Measurements from ENCODE around the gene DRC1. TPM values are rescaled to one million over a fixed set of nuclear protein-coding genes. Genes with fewer than 3 reads are reported as not detected.

The DRC1 gene
- total and polyA plus RNA-seq, 7 experiments from 2014 or later: 0.29 TPM; not detected in 6

DNA sequence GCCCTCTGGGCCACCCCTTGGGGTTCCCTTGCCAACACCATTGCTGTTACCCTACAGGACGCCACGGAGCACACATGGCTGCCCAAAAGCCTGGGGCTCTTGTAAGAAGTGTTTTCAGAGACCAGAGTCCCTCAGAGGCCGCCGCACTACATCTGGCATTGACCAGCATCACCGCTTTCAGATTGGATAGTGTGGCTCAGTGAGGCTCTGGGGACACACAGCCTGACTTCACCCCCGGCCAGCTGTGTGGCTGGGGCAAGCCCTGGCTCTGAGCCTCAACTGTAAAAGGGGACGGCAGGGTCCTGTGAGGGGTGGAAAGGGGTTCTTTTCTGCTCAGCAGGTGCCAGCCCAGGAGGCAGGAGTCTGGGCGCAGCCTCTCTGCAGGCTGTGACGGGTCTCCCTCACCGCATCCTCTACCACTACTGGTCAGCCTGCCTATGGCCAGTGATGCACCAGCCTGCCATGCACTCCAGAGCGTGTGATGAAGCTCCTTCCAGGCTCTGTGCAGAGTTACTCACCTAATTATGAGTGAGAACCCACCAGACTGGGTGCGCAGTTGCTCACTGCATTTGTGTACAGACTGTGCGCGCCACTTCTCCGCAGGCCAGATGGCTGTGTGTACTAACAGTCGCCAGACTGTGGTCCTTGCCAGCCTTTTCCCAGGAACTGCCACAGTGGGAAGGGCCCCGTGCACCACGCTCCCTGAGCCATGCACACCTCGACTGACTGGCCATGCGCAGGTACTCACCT is 86.9 kb downstream of the DRC1 start:
- ChIA-PET POLR2A (no interaction called here), CTCF (no interaction called here)
- Histone ChIP-seq H3K9me3 (ENCODE audit: control insufficient read depth in 2 of 3, low read length in 3 of 3) (no peaks in the 10 kb centered on the region), H3K36me3 (ENCODE audit: control insufficient read depth in 2 of 3, insufficient read depth in 3 of 3, low read length in 3 of 3) (no peaks in the 10 kb centered on the region), H3K4me1 (ENCODE audit: control insufficient read depth in 2 of 2, insufficient read depth in 2 of 2, low read length in 2 of 2) (no peaks in the 10 kb centered on the region), H3K4me3 (ENCODE audit: low read length) (no peak overlapping the region), H3K27ac (ENCODE audit: low read depth, low read length) (no peak overlapping the region), H3K27me3 (ENCODE audit: control insufficient read depth in 2 of 2, insufficient read depth in 2 of 2, low read length in 2 of 2) (no peaks in the 10 kb centered on the region)
- Mint-ChIP-seq H3K9me3 (no peaks in the 10 kb centered on the region), H3K4me3 (no peak overlapping the region), H3K36me3 (no peaks in the 10 kb centered on the region), H3K27me3 (peaks cover 0 to 5% (median 0%) of the 10 kb centered on the region in 5 donors), H3K4me1 (peaks cover 0 to 7% (median 0%) of the 10 kb centered on the region in 7 donors), H3K27ac (no peak overlapping the region)
- intact Hi-C loops (cut with micrococcal nuclease): no loop called here
- no peak for ATAC-seq
- no peak for DNase-seq

DNA sequence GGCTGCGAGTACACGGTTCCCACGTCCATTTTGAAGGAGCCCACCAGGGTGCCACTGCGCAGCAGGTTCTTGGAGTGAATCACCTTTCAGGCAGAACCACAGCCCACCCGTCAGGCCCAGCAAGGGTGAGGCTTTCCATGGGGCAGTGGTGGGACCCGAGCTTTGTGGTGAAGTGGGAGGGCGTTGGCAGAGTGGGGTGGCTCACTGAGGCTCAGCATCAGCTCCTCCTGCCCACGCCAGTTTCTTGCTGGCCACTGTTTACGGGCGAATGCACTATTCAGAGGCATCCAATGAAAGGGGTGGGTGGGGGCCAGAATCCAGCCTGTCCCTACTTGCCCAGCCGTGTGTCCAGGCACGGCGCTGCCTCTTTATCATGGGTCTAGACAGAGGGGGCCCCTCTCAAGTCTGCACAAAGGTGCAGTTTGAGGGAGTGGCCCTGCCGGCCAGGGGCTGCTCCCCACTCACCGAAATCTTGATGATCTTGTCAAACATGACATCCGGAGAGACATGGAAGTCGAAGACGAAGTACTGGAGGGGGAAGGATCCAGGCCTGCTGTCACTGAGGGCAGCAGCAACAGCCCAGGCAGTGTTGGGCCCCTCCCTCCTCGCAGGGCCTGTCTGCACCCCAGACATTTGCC is 87.6 kb downstream of the DRC1 start:
- H3K27me3 ChIP-seq (ENCODE audit: control insufficient read depth in 2 of 2, insufficient read depth in 2 of 2, low read length in 2 of 2): no peaks in the 10 kb centered on the region
- ChIA-PET CTCF (no interaction called here), POLR2A (no interaction called here)
- no peaks in the 10 kb centered on the region for H3K4me1 ChIP-seq (ENCODE audit: control insufficient read depth in 2 of 2, insufficient read depth in 2 of 2, low read length in 2 of 2)
- Mint-ChIP-seq H3K27me3 (peaks cover 0 to 5% (median 0%) of the 10 kb centered on the region in 5 donors), H3K36me3 (no peaks in the 10 kb centered on the region), H3K4me1 (peaks cover 0 to 7% (median 0%) of the 10 kb centered on the region in 7 donors), H3K9me3 (no peaks in the 10 kb centered on the region), H3K4me3 (no peak overlapping the region), H3K27ac (no peak overlapping the region)
- no peak overlapping the region for H3K27ac ChIP-seq (ENCODE audit: low read depth, low read length)
- H3K4me3 ChIP-seq (ENCODE audit: low read length): no peak overlapping the region
- ATAC-seq (no peak), DNase-seq (no peak)
- H3K36me3 ChIP-seq (ENCODE audit: control insufficient read depth in 2 of 3, insufficient read depth in 3 of 3, low read length in 3 of 3): no peaks in the 10 kb centered on the region
- intact Hi-C loops (cut with micrococcal nuclease): no loop called here
- no peaks in the 10 kb centered on the region for H3K9me3 ChIP-seq (ENCODE audit: control insufficient read depth in 2 of 3, low read length in 3 of 3)

DNA sequence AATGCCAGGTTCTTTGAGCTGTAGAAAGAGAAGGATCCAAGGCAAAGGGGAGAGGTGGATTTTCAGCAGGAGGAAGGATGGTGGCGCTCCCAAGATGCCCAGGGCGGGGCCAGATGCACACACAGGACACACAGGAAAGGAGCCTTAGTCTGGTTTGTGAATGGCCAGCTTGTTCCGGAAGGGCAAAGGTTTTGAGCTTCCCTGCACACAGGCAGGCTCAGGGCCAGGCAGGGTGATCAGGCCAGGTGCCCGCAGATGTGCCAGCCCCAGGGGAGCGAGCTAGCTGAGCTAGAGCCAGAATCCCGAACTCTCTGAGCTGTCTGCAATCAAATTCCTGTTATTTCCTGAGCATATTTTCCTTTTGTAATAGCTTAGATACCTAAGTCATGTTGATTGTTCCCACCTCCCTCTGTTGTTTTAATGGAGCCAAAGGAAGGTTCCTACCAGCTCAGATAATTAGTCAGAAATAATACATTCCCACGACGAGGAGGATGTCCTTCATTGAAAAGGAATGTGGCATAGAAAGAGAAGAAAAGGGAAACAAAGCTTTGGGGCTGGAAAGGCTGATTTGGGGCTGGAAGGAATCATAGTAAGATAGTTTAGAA is 89.9 kb downstream of the DRC1 start:
- Mint-ChIP-seq H3K4me1 (peaks cover 0 to 7% (median 0%) of the 10 kb centered on the region in 7 donors), H3K9me3 (no peaks in the 10 kb centered on the region), H3K4me3 (no peak overlapping the region), H3K27ac (no peak overlapping the region), H3K36me3 (no peaks in the 10 kb centered on the region), H3K27me3 (peaks cover 0 to 7% (median 0%) of the 10 kb centered on the region in 5 donors)
- Histone ChIP-seq H3K36me3 (ENCODE audit: control insufficient read depth in 2 of 3, insufficient read depth in 3 of 3, low read length in 3 of 3) (no peaks in the 10 kb centered on the region), H3K27me3 (ENCODE audit: control insufficient read depth in 2 of 2, insufficient read depth in 2 of 2, low read length in 2 of 2) (no peaks in the 10 kb centered on the region), H3K27ac (ENCODE audit: low read depth, low read length) (no peak overlapping the region), H3K4me1 (ENCODE audit: control insufficient read depth in 2 of 2, insufficient read depth in 2 of 2, low read length in 2 of 2) (no peaks in the 10 kb centered on the region), H3K4me3 (ENCODE audit: low read length) (no peak overlapping the region), H3K9me3 (ENCODE audit: control insufficient read depth in 2 of 3, low read length in 3 of 3) (no peaks in the 10 kb centered on the region)
- CTCF ChIA-PET: interaction anchor here (1.1 kb wide), 1 partner anchor 12 kb away, joined by 3 read pairs; no protein-coding TSS in a partner anchor
- ATAC-seq: no peak
- POLR2A ChIA-PET: no interaction called here
- intact Hi-C loops (cut with micrococcal nuclease): no loop called here
- DNase-seq: no peak

DNA sequence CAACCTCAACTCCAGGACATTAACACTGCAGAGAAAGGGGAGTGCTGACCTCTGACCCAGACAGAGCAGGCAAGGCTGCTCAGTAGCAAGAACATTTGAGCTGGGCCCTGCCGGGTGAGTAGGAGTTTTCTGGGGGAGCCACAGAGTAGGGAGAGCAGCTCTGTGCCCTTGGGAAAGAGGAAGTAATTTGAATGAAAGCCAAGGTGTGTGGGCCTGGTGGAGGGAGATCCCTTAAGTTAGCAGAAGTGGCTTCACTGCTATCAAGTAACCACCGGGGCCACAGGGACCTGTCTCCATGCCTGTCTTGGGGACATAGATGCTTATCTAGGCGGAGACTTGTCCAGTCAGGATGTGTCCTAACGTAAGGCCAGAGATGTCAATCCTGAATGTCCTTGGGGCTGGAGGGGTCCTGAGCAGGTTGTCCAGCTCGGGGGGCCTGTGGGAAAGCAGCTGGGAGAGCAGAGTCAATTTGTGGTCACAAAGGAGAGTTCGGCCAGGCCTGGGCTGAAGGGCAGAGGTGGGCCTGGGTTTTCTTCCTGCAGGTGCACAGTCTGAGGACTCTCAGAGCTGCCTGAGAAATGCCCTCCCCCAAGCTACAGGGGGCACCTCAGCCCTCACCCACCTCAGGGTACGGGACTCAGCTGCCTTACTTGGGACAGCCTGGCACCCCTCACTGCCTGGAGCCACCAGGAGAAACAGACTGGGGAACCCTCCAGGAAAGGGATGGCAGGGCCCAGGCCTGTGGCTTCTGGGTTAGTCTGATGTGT is 91.2 kb downstream of the DRC1 start:
- Mint-ChIP-seq H3K9me3 (no peaks in the 10 kb centered on the region), H3K27ac (peak overlapping the region in 1 of 9 donors; percentile 1), H3K4me3 (no peak overlapping the region), H3K27me3 (peaks cover 0 to 12% (median 4%) of the 10 kb centered on the region in 5 donors), H3K4me1 (peaks cover 0 to 3% (median 0%) of the 10 kb centered on the region in 7 donors), H3K36me3 (no peaks in the 10 kb centered on the region)
- intact Hi-C loops (cut with micrococcal nuclease): no loop called here
- Histone ChIP-seq H3K36me3 (ENCODE audit: control insufficient read depth in 2 of 3, insufficient read depth in 3 of 3, low read length in 3 of 3) (no peaks in the 10 kb centered on the region), H3K4me1 (ENCODE audit: control insufficient read depth in 2 of 2, insufficient read depth in 2 of 2, low read length in 2 of 2) (no peaks in the 10 kb centered on the region), H3K9me3 (ENCODE audit: control insufficient read depth in 2 of 3, low read length in 3 of 3) (no peaks in the 10 kb centered on the region), H3K27me3 (ENCODE audit: control insufficient read depth in 2 of 2, insufficient read depth in 2 of 2, low read length in 2 of 2) (no peaks in the 10 kb centered on the region), H3K4me3 (ENCODE audit: low read length) (no peak overlapping the region), H3K27ac (ENCODE audit: low read depth, low read length) (no peak overlapping the region)
- DNase-seq: no peak
- POLR2A ChIA-PET: no interaction called here
- ATAC-seq: no peak
- CTCF ChIA-PET: interaction anchor here (0.6 to 0.8 kb wide), 2 partner anchors 9 to 19 kb away, joined by 3 read pairs; no protein-coding TSS in a partner anchor

DNA sequence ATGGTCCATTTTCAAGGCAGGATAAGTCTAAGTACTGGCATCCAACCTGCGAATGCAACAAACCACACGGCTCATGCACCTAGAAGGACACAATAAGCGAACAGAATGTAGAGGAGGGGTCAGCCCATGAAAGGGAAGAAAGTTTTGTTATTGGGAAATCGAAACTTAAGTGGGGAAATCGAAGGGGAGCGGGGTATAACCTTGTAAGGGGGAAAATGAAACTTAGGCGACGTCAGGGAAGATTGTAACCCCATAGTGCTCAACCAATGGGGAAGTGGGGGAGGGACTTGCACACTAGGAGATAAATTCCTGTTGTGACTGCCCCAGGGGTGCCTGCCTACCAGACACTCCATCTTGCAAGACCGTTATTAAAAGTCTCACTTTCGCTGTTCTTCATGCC is 91.8 kb downstream of the DRC1 start:
- Histone ChIP-seq H3K4me3 (ENCODE audit: low read length) (no peak overlapping the region), H3K27me3 (ENCODE audit: control insufficient read depth in 2 of 2, insufficient read depth in 2 of 2, low read length in 2 of 2) (no peaks in the 10 kb centered on the region), H3K4me1 (ENCODE audit: control insufficient read depth in 2 of 2, insufficient read depth in 2 of 2, low read length in 2 of 2) (no peaks in the 10 kb centered on the region), H3K9me3 (ENCODE audit: control insufficient read depth in 2 of 3, low read length in 3 of 3) (no peaks in the 10 kb centered on the region), H3K27ac (ENCODE audit: low read depth, low read length) (no peak overlapping the region), H3K36me3 (ENCODE audit: control insufficient read depth in 2 of 3, insufficient read depth in 3 of 3, low read length in 3 of 3) (no peaks in the 10 kb centered on the region)
- POLR2A ChIA-PET: no interaction called here
- Mint-ChIP-seq H3K27me3 (peaks cover 0 to 15% (median 5%) of the 10 kb centered on the region in 5 donors), H3K36me3 (no peaks in the 10 kb centered on the region), H3K4me3 (no peak overlapping the region), H3K4me1 (peaks cover 0 to 3% (median 0%) of the 10 kb centered on the region in 7 donors), H3K27ac (peak overlapping the region in 1 of 9 donors; percentile 1), H3K9me3 (no peaks in the 10 kb centered on the region)
- ATAC-seq: peak; percentile 44
- CTCF ChIA-PET: no interaction called here
- intact Hi-C loops (cut with micrococcal nuclease): no loop called here
- no peak for DNase-seq

DNA sequence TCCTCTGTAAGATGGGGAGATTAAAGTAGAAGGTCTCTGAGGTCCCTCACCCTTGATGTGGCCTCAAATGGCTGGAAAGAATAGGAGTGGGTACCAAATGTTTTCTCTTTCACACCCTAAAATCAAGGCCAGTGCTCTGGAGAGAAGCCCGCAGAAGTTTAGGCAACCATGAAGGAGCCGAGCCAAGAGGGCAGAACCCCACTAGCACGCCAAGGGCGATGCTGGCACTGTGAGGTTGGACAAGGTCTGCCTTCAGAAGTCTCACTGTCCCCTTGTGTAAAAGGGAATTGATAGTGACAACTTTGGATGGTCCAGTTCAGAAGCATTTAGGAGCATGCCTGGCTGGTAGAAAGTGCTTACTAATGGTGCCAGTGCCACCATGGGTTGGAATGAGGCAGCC is 92.5 kb downstream of the DRC1 start:
- Histone ChIP-seq H3K9me3 (ENCODE audit: control insufficient read depth in 2 of 3, low read length in 3 of 3) (no peaks in the 10 kb centered on the region), H3K4me1 (ENCODE audit: control insufficient read depth in 2 of 2, insufficient read depth in 2 of 2, low read length in 2 of 2) (no peaks in the 10 kb centered on the region), H3K27ac (ENCODE audit: low read depth, low read length) (no peak overlapping the region), H3K36me3 (ENCODE audit: control insufficient read depth in 2 of 3, insufficient read depth in 3 of 3, low read length in 3 of 3) (no peaks in the 10 kb centered on the region), H3K4me3 (ENCODE audit: low read length) (no peak overlapping the region), H3K27me3 (ENCODE audit: control insufficient read depth in 2 of 2, insufficient read depth in 2 of 2, low read length in 2 of 2) (no peaks in the 10 kb centered on the region)
- Mint-ChIP-seq H3K36me3 (no peaks in the 10 kb centered on the region), H3K27me3 (peaks cover 0 to 15% (median 5%) of the 10 kb centered on the region in 5 donors), H3K4me3 (no peak overlapping the region), H3K9me3 (no peaks in the 10 kb centered on the region), H3K27ac (no peak overlapping the region), H3K4me1 (peaks cover 0 to 3% (median 0%) of the 10 kb centered on the region in 7 donors)
- DNase-seq (no peak), ATAC-seq (no peak)
- CTCF ChIA-PET: no interaction called here
- POLR2A ChIA-PET: no interaction called here
- intact Hi-C loops (cut with micrococcal nuclease): no loop called here
